Measurements from ENCODE around the gene CDK14. TPM values are rescaled to one million over a fixed set of nuclear protein-coding genes. Genes with fewer than 3 reads are reported as not detected.

Gene CDK14
- total and polyA plus RNA-seq, 2 of the 8 experiments (the other 6 are each of a cell fraction or from before 2014, with no cell fraction given) = 5.5 to 47.3 TPM

DNA sequence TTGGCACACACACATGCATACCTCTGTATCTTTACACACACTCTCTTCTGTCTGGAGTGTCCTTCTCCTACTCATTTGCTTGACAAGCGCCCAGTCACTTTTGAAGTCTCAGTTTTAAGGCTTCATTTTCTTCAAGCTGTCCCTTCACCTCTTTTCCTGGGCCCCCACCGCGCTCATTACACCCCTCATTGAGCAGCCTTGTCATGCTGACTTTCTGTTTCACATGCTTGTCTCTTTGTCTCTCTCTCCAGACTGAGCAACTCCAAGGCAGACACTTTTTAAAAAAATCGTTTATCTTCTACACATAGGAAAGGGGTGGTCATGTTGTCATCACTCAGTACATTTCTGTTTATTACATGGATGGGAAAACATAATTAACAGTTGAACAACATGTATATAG, 442.9 kb downstream of the CDK14 start:
- 86% methylated on average over 4 of the region's 4 CpGs; no CpG with 5 or more reads in 1 of the 2 experiments for WGBS, 2 experiments (ENCODE audit: extremely low coverage in 1 of 2, insufficient coverage in 1 of 2, insufficient read length in 1 of 2, insufficient replicate concordance in 2 of 2, low coverage in 1 of 2, low lambda C conversion rate in 2 of 2, missing lambda C conversion rate in 1 of 2)
- no peak overlapping the region; the same call in 1 of the 2 replicates for H4K8ac ChIP-seq (ENCODE audit: extremely low read depth, insufficient read depth, low read length)
- no peak overlapping the region for H2BK120ac ChIP-seq (replicated peaks; ENCODE audit: low read depth, low read length)
- no peak overlapping the region for H2BK5ac ChIP-seq (ENCODE audit: low read depth, low read length)
- no peak overlapping the region for H3K4me2 ChIP-seq (ENCODE audit: insufficient read depth in 1 of 2, low read depth in 2 of 2, low read length in 2 of 2)
- no peaks in the 10 kb centered on the region; a peak in 1 of 8 replicates for H3K36me3 ChIP-seq (ENCODE audit: control insufficient read depth in 2 of 4, insufficient read depth in 4 of 4, low read length in 3 of 4)
- no peak for FAIRE-seq
- H3K18ac ChIP-seq (ENCODE audit: extremely low read depth, low read length) = no peak overlapping the region
- H3K9me3 ChIP-seq (ENCODE audit: insufficient read depth in 2 of 2, low read depth in 1 of 2, low read length in 1 of 2) = no peaks in the 10 kb centered on the region
- H3K9ac ChIP-seq (replicated peaks in 1 of 4; ENCODE audit: extremely low read depth in 1 of 4, low read depth in 3 of 4, low read length in 3 of 4) = no peak overlapping the region
- no peaks in the 10 kb centered on the region for H3K23me2 ChIP-seq (ENCODE audit: low read depth, low read length)
- no peak overlapping the region for H3K4ac ChIP-seq (replicated peaks; ENCODE audit: insufficient read length, low read depth, low read length)
- no peak overlapping the region for H4K5ac ChIP-seq (ENCODE audit: insufficient read length, low read depth, low read length)
- no peak overlapping the region for H2BK20ac ChIP-seq (ENCODE audit: low read length)
- peaks cover 0 to 10% (median 5%) of the 10 kb centered on the region in 4 experiments; a peak in 3 of 7 replicates for H3K4me1 ChIP-seq (replicated peaks in 1 of 4; ENCODE audit: control insufficient read depth in 3 of 4, insufficient read depth in 4 of 4, low read length in 3 of 4)
- no peaks in the 10 kb centered on the region for H4K20me1 ChIP-seq (replicated peaks in 1 of 2; ENCODE audit: control insufficient read depth in 1 of 2, insufficient read depth in 2 of 2, low read length in 2 of 2)
- no peak overlapping the region for H2BK12ac ChIP-seq (ENCODE audit: low read depth, low read length)
- no peak overlapping the region for H2BK15ac ChIP-seq (ENCODE audit: low read length)
- ChIA-PET POLR2A (ENCODE audit: partially characterized antibody) (no interaction called here), CTCF (ENCODE audit: partially characterized antibody) (no interaction called here)
- H4K91ac ChIP-seq (replicated peaks; ENCODE audit: insufficient read length, low read length) = no peak overlapping the region
- no peak overlapping the region for H3K4me3 ChIP-seq (ENCODE audit: extremely low read depth in 1 of 4, insufficient read depth in 2 of 4, low read depth in 3 of 4, low read length in 4 of 4)
- no peak overlapping the region for H2AFZ ChIP-seq (ENCODE audit: low read length)
- H3K27ac ChIP-seq (ENCODE audit: low read depth, low read length) = no peak overlapping the region
- no peak overlapping the region for H3K14ac ChIP-seq (ENCODE audit: insufficient read length)
- TF ChIP-seq MAFK (IDR thresholded peaks at IDR 0.05; ENCODE audit: low read depth, low read length) = no peak
- no peak for TF ChIP-seq POU5F1 (IDR thresholded peaks at IDR 0.05; ENCODE audit: low read depth, low read length)
- no peak for TF ChIP-seq TAF7 (optimal IDR thresholded peaks at IDR 0.05; ENCODE audit: borderline replicate concordance, low read depth, low read length)
- TF ChIP-seq KDM4A (IDR thresholded peaks at IDR 0.05; ENCODE audit: low read depth, low read length, severe bottlenecking) = no peak
- TF ChIP-seq CTBP2 (IDR thresholded peaks at IDR 0.05; ENCODE audit: borderline replicate concordance, insufficient read depth, insufficient read length, low read length) = no peak
- TF ChIP-seq TAF1 (IDR thresholded peaks at IDR 0.05; ENCODE audit: low read depth, low read length) = no peak
- TF ChIP-seq CHD2 (IDR thresholded peaks at IDR 0.05; ENCODE audit: low read length) = no peak
- TF ChIP-seq, protein P1, sequence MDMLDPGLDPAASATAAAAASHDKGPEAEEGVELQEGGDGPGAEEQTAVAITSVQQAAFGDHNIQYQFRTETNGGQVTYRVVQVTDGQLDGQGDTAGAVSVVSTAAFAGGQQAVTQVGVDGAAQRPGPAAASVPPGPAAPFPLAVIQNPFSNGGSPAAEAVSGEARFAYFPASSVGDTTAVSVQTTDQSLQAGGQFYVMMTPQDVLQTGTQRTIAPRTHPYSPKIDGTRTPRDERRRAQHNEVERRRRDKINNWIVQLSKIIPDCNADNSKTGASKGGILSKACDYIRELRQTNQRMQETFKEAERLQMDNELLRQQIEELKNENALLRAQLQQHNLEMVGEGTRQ (IDR thresholded peaks at IDR 0.05; ENCODE audit: low read length) = no peak
- no peak for TF ChIP-seq FOSL1 (IDR thresholded peaks at IDR 0.05; ENCODE audit: insufficient read depth, low read depth, low read length)
- TF ChIP-seq TEAD4 (IDR thresholded peaks at IDR 0.05; ENCODE audit: low read depth, low read length) = no peak
- TF ChIP-seq CREB1 (IDR thresholded peaks at IDR 0.05) = no peak
- no peak for TF ChIP-seq TBP (IDR thresholded peaks at IDR 0.05; ENCODE audit: low read depth, low read length)
- H3K27me3 ChIP-seq (replicated peaks in 1 of 4; ENCODE audit: control insufficient read depth in 3 of 4, extremely low read depth in 1 of 4, insufficient read depth in 3 of 4, low read length in 3 of 4) = no peaks in the 10 kb centered on the region
- H3K23ac ChIP-seq (ENCODE audit: insufficient read length) = no peak overlapping the region
- no peak for DNase-seq (ENCODE audit: low read depth in 1 of 2, low spot score in 2 of 2)
- no peak overlapping the region for H2AK5ac ChIP-seq (ENCODE audit: low read depth, low read length)
- no peaks in the 10 kb centered on the region for H3K79me2 ChIP-seq (ENCODE audit: control insufficient read depth in 1 of 2, insufficient read depth in 2 of 2, low read length in 2 of 2)
- no peaks in the 10 kb centered on the region for H3K79me1 ChIP-seq (ENCODE audit: low read depth, low read length)
- no peak overlapping the region for H3K56ac ChIP-seq (replicated peaks; ENCODE audit: insufficient read length, low read depth, low read length)
